ENCODE data around the gene KRT82. TPM values are rescaled to one million over a fixed set of nuclear protein-coding genes. Genes with fewer than 3 reads are reported as not detected.

The KRT82 gene
- total RNA-seq, 1 donor from 2014 or later: not detected

DNA sequence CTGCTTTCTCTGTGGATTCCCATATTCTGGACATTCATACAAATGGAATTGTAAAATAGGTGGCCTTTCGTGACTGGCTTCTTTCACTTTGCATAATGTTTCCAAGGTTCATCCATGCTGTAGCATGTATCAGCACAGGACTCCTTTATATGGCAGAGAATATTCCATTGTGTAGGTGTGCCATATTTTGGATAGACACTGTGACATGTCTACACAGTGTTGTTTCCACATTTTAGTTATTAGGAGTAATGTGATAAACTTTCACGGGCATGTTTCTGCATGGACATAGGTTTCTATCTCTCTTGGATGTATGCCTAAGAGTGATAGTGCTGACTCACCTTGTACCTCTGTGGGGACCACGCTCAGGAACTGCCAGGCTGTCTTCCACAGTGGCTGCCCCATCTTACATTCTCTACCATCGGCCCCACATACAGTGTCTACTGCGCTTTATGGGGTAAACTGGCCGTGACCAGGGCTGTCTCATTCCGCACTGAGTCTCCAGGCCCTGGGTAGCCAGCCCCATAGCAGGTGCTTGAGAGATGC lies 13.6 kb downstream of the KRT82 start:
- DNase-seq (no peak), ATAC-seq (no peak)
- intact Hi-C loops (cut with micrococcal nuclease): no loop called here

DNA sequence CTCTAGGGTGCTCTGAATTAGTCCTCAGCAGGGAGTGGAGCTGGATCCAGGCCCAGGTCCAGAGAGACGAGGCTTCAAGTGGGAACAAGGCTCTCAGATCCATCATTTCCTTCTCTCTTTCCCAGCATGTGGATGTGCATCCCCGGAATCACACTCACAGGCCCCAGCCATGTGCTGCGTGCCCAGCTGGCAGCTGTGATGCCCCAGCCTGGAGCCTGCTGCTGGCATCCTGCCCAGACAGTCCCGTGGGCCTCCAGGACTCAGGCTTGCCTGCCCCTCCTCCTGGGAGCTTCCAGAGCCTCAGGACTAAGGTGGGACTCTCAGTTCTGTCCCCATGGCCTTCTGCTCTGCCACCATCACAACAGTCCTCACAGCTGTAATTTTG lies 14.5 kb downstream of the KRT82 start:
- ATAC-seq: peak; percentile 96
- intact Hi-C loops (cut with micrococcal nuclease): no loop called here

GRCh38 chr12:52390739-52391617 lies 15.2 kb downstream of the KRT82 start:
- DNase-seq: no peak
- ATAC-seq: peak; percentile 7
- intact Hi-C loops (cut with micrococcal nuclease): no loop called here

More for the DNA sequence above, 14.5 kb downstream of the KRT82 start:
- peak; percentile 89 for DNase-seq

- DNase-seq: no peak
- intact Hi-C loops (cut with micrococcal nuclease): no loop called here
- no peak for ATAC-seq
Measured at GRCh38 chr12:52389313-52390207, 16.6 kb downstream of the KRT82 start.

DNA sequence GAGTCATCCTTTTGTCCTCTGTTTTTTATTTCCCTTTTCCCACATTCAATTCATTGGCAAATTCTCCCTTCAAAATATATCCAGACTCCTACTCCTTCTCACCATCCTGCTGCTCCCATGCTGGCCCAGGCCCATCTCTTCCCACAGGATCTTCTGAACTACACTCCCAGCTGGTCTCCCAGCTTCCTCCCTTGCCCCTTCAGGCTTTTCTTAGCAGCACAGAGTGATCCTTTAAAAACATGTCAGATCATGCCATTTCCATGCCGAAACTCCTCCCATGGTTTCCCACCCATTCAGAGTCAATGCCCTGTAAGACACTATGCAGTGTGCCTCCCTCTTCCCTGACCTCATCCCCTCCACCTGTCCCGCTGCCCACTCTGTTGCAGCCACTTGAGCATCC lies 18.3 kb downstream of the KRT82 start:
- intact Hi-C loops (cut with micrococcal nuclease): no loop called here
- DNase-seq: no peak
- no peak for ATAC-seq

GRCh38 chr12:52385226-52385702 lies 20.9 kb downstream of the KRT82 start, which contains the start of gene KRT84:
Gene KRT84, minus strand, starts transcription at chr12:52385652. Its CDS starts 67 bp downstream, at chr12:52385585.
- no peak for DNase-seq
- ATAC-seq: no peak
- intact Hi-C loops (cut with micrococcal nuclease): no loop called here

DNA sequence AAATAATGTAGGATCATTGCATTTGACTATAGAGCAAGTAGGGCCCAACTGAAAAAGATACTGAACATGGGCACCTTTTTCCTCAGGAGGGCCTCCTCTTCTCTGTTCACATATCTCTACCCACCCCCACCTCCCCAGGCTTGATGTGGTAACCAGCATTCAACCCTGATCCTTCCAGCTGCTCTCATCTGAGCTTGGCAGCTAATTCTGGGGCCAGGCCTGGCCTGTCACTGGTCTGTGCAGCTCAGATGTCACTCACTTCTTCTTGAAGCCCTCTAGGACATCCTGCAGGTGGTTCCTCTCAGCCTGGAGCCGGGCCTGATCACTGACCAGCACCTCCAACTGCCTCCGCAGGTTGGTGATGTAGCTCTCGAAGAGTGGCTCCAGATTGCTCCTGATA lies 22.8 kb downstream of the KRT82 start:
- DNase-seq (no peak), ATAC-seq (no peak)
- intact Hi-C loops (cut with micrococcal nuclease): loop anchor here (5.0 kb wide), 1 partner anchor 124 kb away; no protein-coding TSS in a partner anchor

DNA sequence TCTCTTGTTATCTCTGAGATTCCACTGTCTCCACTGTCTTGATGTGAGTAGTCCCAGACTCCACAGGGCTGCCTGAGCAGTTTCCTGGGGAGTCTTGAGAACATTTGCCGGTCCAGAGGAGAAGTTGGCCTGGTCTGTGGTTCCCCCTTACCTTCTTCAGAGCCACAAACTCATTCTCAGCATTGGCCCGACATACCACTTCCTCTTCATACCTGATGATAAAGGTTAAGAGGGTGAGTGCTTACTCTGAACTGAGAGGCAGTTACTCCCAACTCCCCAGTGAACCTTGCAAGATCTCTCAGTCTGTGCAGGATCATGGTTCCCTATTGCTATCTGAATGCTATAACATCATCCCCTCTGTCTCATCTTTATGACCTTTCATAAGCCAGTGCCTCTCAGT lies 23.3 kb downstream of the KRT82 start:
- ATAC-seq: no peak
- DNase-seq: no peak
- intact Hi-C loops (cut with micrococcal nuclease): loop anchor here (5.0 kb wide), 1 partner anchor 124 kb away; no protein-coding TSS in a partner anchor

DNA sequence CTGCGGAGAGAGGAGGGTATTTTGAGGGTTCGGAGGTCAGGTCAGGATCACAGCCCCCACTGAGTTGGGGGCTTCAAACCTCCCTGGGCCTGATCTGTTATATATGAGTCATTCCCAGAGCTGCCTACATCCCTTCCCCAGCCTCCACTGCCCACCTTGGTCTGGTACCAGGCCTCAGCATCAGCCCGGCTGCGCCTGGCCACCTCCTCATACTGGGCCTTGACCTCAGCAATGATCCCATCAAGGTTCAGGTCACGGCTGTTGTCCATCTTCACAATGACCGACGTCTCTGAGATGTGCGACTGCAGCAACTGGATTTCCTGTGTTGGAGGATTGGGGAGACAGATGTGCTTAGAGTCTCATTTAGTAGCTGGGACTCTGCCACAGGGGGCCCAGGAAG lies 24.9 kb downstream of the KRT82 start:
- intact Hi-C loops (cut with micrococcal nuclease): loop anchor here (5.0 kb wide), 1 partner anchor 126 kb away; no protein-coding TSS in a partner anchor
- ATAC-seq (no peak), DNase-seq (no peak)

DNA sequence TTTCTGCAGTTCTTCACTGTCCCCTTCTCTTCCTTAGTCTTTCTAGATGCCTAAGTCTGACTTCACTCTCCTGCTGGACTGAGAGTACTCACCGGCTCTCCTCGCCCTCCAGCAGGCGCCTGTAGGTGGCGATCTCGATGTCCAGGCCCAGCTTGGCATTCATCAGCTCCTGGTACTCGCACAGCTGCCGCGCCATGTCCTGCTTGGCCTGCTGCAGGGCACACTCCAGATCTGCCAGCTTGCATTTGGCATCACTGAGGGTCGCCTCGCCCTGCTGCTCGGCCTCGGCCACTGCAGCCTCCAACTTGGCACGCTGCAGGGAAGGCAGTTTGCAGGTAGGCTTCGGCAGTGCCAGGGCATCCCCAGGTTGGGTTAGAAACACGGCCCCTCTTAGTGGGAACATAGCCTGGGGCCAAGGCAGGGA lies 25.9 kb downstream of the KRT82 start:
- DNase-seq (peak; percentile 50), ATAC-seq (peak; percentile 52)
- intact Hi-C loops (cut with micrococcal nuclease): loop anchor here (5.0 kb wide), 1 partner anchor 127 kb away; no protein-coding TSS in a partner anchor

GRCh38 chr12:52379536-52379935 lies 26.6 kb downstream of the KRT82 start:
- no peak for DNase-seq
- no peak for ATAC-seq
- intact Hi-C loops (cut with micrococcal nuclease): loop anchor here (10.0 kb wide), 1 partner anchor 495 kb away; no protein-coding TSS in a partner anchor

DNA sequence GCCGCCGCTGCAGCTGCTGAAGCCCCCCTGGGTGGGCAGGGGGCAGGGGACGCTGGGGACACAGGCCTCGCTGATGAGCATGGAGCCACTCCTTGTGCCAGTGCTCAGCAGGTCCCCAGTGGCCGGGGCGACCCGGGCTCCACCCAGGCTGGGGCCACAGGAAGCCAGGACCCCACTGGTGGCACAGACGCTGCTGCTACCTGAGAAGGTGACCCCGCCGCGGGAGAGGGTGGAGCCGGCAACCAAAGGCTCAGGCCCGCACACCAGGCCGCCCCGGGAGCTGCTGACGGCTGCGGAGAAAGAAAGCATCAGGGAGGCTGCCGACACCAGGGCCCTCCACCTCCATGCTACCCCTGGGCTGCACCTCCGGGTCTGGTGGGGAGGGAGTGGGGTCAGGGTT lies 28.0 kb downstream of the KRT82 start:
- intact Hi-C loops (cut with micrococcal nuclease): loop anchor here (10.0 kb wide), 1 partner anchor 497 kb away; no protein-coding TSS in a partner anchor
- DNase-seq (no peak), ATAC-seq (no peak)

DNA sequence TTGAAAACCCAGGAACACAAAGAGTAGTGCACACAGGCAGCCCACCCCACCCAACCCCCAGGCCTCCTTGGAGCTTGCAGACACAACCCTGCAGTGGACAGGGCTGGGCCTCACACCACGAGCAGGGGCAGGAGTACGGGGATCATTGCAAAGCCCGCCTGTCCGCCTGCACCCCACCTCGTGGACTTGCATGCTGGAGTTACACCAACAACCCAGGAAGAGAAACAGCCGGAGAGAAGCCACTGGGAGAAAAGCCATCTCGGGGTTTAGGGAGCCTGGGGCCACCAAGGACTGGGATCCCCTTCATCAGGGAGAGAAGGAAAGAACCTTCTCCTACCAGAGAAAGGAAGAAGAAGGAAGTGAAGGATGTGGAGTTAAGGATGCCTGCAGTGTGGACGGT lies 28.9 kb downstream of the KRT82 start:
- no peak for ATAC-seq
- intact Hi-C loops (cut with micrococcal nuclease): loop anchor here (10.0 kb wide), 1 partner anchor 498 kb away; no protein-coding TSS in a partner anchor
- no peak for DNase-seq

GRCh38 chr12:52372216-52373154 lies 33.6 kb downstream of the KRT82 start:
- intact Hi-C loops (cut with micrococcal nuclease): loop anchor here (10.0 kb wide), 1 partner anchor 502 kb away; no protein-coding TSS in a partner anchor
- peak; percentile 90 for ATAC-seq
- peak; percentile 85 for DNase-seq

DNA sequence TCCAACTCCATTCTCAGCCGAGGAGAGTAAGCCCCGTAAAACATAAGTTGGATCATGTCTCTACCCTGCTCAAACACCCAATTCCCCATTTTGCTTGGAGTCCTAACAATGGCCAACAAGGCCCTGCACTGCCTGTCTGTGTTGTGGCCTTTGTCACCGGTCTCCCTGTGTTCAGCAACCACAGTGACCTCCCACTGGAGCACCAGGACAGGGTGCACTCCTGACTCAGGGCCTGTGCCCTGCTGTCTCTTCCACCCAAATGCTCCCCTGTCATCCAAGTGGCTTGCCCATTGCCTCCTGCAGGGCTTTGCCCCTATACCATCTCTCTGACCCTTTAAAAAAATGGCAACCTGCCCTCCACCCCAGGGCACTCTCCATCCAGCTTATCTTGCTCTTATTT lies 34.4 kb downstream of the KRT82 start:
- intact Hi-C loops (cut with micrococcal nuclease): loop anchor here (10.0 kb wide), 1 partner anchor 503 kb away; no protein-coding TSS in a partner anchor
- no peak for DNase-seq

DNA sequence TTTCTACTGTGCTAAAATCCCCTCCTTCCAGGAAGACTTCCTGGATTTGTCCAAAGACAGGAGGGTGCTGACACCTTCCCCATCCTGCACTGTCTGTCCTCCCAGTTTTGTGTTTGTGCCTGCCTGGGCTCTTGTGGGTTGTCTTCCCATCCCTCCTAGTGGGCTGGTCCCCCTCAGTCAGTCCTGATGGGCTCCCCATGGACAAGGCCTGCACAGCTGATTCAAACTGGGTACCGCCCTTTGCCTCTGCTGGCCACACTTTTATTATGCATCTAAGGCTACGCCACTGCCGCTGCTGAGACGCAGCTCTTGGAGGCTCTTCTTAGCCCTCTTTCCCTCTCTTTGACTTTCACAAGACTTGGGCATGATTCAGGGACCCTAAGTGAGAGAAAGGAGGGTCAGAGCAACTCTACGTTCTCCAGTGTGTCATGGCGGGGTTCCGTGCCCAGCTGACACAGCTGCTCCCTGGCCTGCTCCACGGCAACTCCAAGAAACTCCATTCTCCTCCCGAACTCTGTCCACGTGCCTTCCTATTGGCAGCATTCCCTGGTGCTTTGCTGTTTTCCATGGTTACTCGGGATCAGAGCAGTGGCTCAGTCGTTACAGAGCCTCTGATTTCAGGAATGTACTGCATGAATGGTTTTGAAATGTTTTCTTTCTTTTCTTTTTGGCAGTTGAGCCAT lies 35.1 kb downstream of the KRT82 start:
- peak; percentile 55 for DNase-seq
- intact Hi-C loops (cut with micrococcal nuclease): loop anchor here (10.0 kb wide), 1 partner anchor 504 kb away; no protein-coding TSS in a partner anchor

More for the DNA sequence above, 34.4 kb downstream of the KRT82 start:
- ATAC-seq: no peak

GRCh38 chr12:52369809-52370208 lies 36.3 kb downstream of the KRT82 start:
- intact Hi-C loops (cut with micrococcal nuclease): loop anchor here (10.0 kb wide), 1 partner anchor 505 kb away; no protein-coding TSS in a partner anchor
- ATAC-seq: no peak

More for the DNA sequence above, 35.1 kb downstream of the KRT82 start:
- ATAC-seq: peak; percentile 86

More at GRCh38 chr12:52369809-52370208, 36.3 kb downstream of the KRT82 start:
- DNase-seq: no peak
